Lower leg skin (tissue), 3 donors: ENCODE results near the gene SLC2A6.

Source experiments
- POLR2A ChIP-seq, 2 donors: fragments of 450-650 bp; IDR thresholded peaks; one replicate each; pipeline ENCODE4 v1.6.1; 2016 to 2017; ENCODE audit warnings: antibody characterized with exemption in 2 of 2, mild to moderate bottlenecking in 1 of 2, moderate library complexity in 1 of 2
- TF ChIP-seq, protein P1 (sequence below), 3 donors: fragments of 450-650 bp; IDR thresholded peaks; one replicate each; pipeline ENCODE4 v1.5.1; 2016; ENCODE audit warnings: antibody characterized with exemption in 3 of 3, mild to moderate bottlenecking in 3 of 3, moderate library complexity in 2 of 3

- no peak for TF ChIP-seq POLR2A (IDR thresholded peaks at IDR 0.05)
- TF ChIP-seq, protein P1, sequence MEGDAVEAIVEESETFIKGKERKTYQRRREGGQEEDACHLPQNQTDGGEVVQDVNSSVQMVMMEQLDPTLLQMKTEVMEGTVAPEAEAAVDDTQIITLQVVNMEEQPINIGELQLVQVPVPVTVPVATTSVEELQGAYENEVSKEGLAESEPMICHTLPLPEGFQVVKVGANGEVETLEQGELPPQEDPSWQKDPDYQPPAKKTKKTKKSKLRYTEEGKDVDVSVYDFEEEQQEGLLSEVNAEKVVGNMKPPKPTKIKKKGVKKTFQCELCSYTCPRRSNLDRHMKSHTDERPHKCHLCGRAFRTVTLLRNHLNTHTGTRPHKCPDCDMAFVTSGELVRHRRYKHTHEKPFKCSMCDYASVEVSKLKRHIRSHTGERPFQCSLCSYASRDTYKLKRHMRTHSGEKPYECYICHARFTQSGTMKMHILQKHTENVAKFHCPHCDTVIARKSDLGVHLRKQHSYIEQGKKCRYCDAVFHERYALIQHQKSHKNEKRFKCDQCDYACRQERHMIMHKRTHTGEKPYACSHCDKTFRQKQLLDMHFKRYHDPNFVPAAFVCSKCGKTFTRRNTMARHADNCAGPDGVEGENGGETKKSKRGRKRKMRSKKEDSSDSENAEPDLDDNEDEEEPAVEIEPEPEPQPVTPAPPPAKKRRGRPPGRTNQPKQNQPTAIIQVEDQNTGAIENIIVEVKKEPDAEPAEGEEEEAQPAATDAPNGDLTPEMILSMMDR (IDR thresholded peaks at IDR 0.05): no peak
Observed at GRCh38 chr9:133443982-133444381, 34.9 kb downstream of the SLC2A6 start.
